H9 (cell line): ENCODE results near the gene C16orf95. TPM values are rescaled to one million over a fixed set of nuclear protein-coding genes. Genes with fewer than 3 reads are reported as not detected.

Experiments used
- DNase-seq: peaks from one replicate; pipeline ENCODE4 v3.0.0-alpha.2; 2017
- H2AFZ ChIP-seq: one replicate; pipeline ENCODE4 v1.6.1; 2013; ENCODE audit warnings: mild to moderate bottlenecking, low read length, control low read depth, moderate library complexity
- H2AK5ac ChIP-seq: 2 replicates; pipeline ENCODE4 v1.6.1; 2013; ENCODE audit warnings: low read length, control low read depth, mixed read lengths; ENCODE audit not compliant: insufficient read length
- H2BK120ac ChIP-seq: one replicate; pipeline ENCODE4 v1.6.1; 2013; ENCODE audit warnings: low read depth, mild to moderate bottlenecking, low read length, control low read depth, inconsistent platforms; ENCODE audit not compliant: poor library complexity, severe bottlenecking
- H2BK12ac ChIP-seq: 2 replicates; pipeline ENCODE4 v1.6.1; 2013; ENCODE audit warnings: low read length, control low read depth, mixed read lengths, low read depth; ENCODE audit not compliant: insufficient read length
- H2BK15ac ChIP-seq: 2 replicates; pipeline ENCODE4 v1.6.1; 2013; ENCODE audit warnings: low read depth, low read length, control low read depth
- H2BK20ac ChIP-seq: one replicate; pipeline ENCODE4 v1.6.1; 2013; ENCODE audit warnings: low read depth, mild to moderate bottlenecking, low read length, control low read depth, inconsistent platforms; ENCODE audit not compliant: poor library complexity, severe bottlenecking
- H2BK5ac ChIP-seq: 2 replicates; pipeline ENCODE4 v1.6.1; 2013; ENCODE audit warnings: low read length, control low read depth, mixed read lengths; ENCODE audit not compliant: insufficient read length
- H3K14ac ChIP-seq: 2 replicates; pipeline ENCODE4 v1.6.1; 2013; ENCODE audit warnings: low read length, control low read depth; ENCODE audit not compliant: insufficient read depth
- H3K18ac ChIP-seq: 2 replicates; pipeline ENCODE4 v1.6.1; 2013; ENCODE audit warnings: low read depth, mild to moderate bottlenecking, mixed read lengths, low read length, control low read depth; ENCODE audit not compliant: insufficient read length
- H3K23ac ChIP-seq: 2 replicates; pipeline ENCODE4 v1.6.1; 2013; ENCODE audit warnings: low read length, control low read depth, mixed read lengths, low read depth; ENCODE audit not compliant: insufficient read length
- H3K23me2 ChIP-seq: 2 replicates; pipeline ENCODE4 v1.6.1; 2013; ENCODE audit warnings: low read depth, mild to moderate bottlenecking, mixed read lengths, low read length, control low read depth; ENCODE audit not compliant: insufficient read length, poor library complexity, severe bottlenecking
- H3K27ac ChIP-seq: 2 replicates; pipeline ENCODE4 v1.5.1; 2013; ENCODE audit warnings: low read length, control low read depth, mixed read lengths, low read depth; ENCODE audit not compliant: insufficient read length
- H3K27me3 ChIP-seq: 2 replicates; pipeline ENCODE4 v1.6.1; 2013; ENCODE audit warnings: low read length, control low read depth, inconsistent platforms; ENCODE audit not compliant: insufficient read depth
- H3K4ac ChIP-seq: 2 replicates; pipeline ENCODE4 v1.6.1; 2013; ENCODE audit warnings: low read depth, mild to moderate bottlenecking, control low read depth, inconsistent platforms, low read length, moderate library complexity
- H3K4me1 ChIP-seq: 2 replicates; pipeline ENCODE4 v1.6.1; 2013; ENCODE audit warnings: low read length, control low read depth, inconsistent platforms; ENCODE audit not compliant: insufficient read depth
- H3K4me2 ChIP-seq: 2 replicates; pipeline ENCODE4 v1.6.1; 2013; ENCODE audit warnings: low read length, control low read depth, mixed read lengths; ENCODE audit not compliant: insufficient read length, insufficient read depth
- H3K56ac ChIP-seq: 2 replicates; pipeline ENCODE4 v1.6.1; 2013; ENCODE audit warnings: low read depth, mild to moderate bottlenecking, mixed read lengths, low read length, control low read depth; ENCODE audit not compliant: insufficient read length
- H3K79me1 ChIP-seq: 2 replicates; pipeline ENCODE4 v1.6.1; 2013; ENCODE audit warnings: low read depth, mild to moderate bottlenecking, moderate library complexity, low read length, control low read depth, inconsistent platforms; ENCODE audit not compliant: insufficient read depth, poor library complexity, severe bottlenecking
- H3K79me2 ChIP-seq: 2 replicates; pipeline ENCODE4 v1.6.1; 2013; ENCODE audit warnings: low read length, control low read depth, inconsistent platforms; ENCODE audit not compliant: insufficient read depth
- H3K9ac ChIP-seq: 2 replicates; pipeline ENCODE4 v1.6.1; 2013; ENCODE audit warnings: low read length, control low read depth, mixed read lengths; ENCODE audit not compliant: insufficient read length; ENCODE audit errors: extremely low read depth
- H3K9me3 ChIP-seq: one replicate; pipeline ENCODE4 v1.6.1; 2013; ENCODE audit warnings: low read depth, low read length, inconsistent platforms; ENCODE audit not compliant: control insufficient read depth
- H3T11ph ChIP-seq: one replicate; pipeline ENCODE4 v1.6.1; 2013; ENCODE audit warnings: mild to moderate bottlenecking, low read length, control low read depth, inconsistent platforms
- H4K20me1 ChIP-seq: one replicate; pipeline ENCODE4 v1.6.1; 2013; ENCODE audit not compliant: control insufficient read depth, insufficient read length, insufficient read depth
- H4K5ac ChIP-seq: 2 replicates; pipeline ENCODE4 v1.6.1; 2013; ENCODE audit warnings: low read depth, mild to moderate bottlenecking, mixed read lengths, low read length, control low read depth; ENCODE audit not compliant: insufficient read length
- H4K8ac ChIP-seq: replicated peaks from 2 replicates; pipeline ENCODE4 v1.6.1; 2013; ENCODE audit warnings: low read length, control low read depth, mixed read lengths, low read depth; ENCODE audit not compliant: insufficient read length
- H4K91ac ChIP-seq: 2 replicates; pipeline ENCODE4 v1.6.1; 2013; ENCODE audit warnings: low read depth, mild to moderate bottlenecking, moderate library complexity, mixed read lengths, low read length, control low read depth; ENCODE audit not compliant: insufficient read length
- H3K27ac Mint-ChIP-seq, 3 experiments: 2 replicates in 2 of 3; 3 replicates in 1 of 3; pipeline ENCODE4 v1.8.0; 2020 to 2021; ENCODE audit warnings: mixed read lengths in 3 of 3, mild to moderate bottlenecking in 1 of 3, moderate library complexity in 1 of 3
- H3K27me3 Mint-ChIP-seq: 2 replicates; pipeline ENCODE4 v1.8.0; 2021; ENCODE audit warnings: low read depth, mild to moderate bottlenecking, moderate library complexity, mixed read lengths
- H3K36me3 Mint-ChIP-seq, 3 experiments: 2 replicates in 2 of 3; 3 replicates in 1 of 3; pipeline ENCODE4 v1.8.0; 2020 to 2021; ENCODE audit warnings: low read depth in 3 of 3, mixed read lengths in 3 of 3; ENCODE audit not compliant: insufficient read depth in 1 of 3
- H3K4me1 Mint-ChIP-seq, 2 experiments: 2 replicates each; pipeline ENCODE4 v1.8.0; 2020; ENCODE audit warnings: mixed read lengths in 2 of 2
- H3K4me3 Mint-ChIP-seq, 2 experiments: 2 replicates in 1 of 2; 3 replicates in 1 of 2; pipeline ENCODE4 v1.8.0; 2020 to 2021; ENCODE audit warnings: mild to moderate bottlenecking in 2 of 2, mixed read lengths in 2 of 2, moderate library complexity in 1 of 2
- H3K9me3 Mint-ChIP-seq, 2 experiments: 2 replicates in 1 of 2; 3 replicates in 1 of 2; pipeline ENCODE4 v1.8.0; 2020; ENCODE audit warnings: mild to moderate bottlenecking in 2 of 2, mixed read lengths in 2 of 2, moderate library complexity in 1 of 2
- CTCF ChIP-seq: fragments of 200-600 bp; sonication (generic); conservative IDR thresholded peaks from 3 replicates; pipeline ENCODE4 v1.8.0; 2021; ENCODE audit warnings: antibody characterized with exemption, mild to moderate bottlenecking
- WGBS: extraction: QIAGEN DNeasy Blood & Tissue Kit; methylation state at CpG from one replicate; pipeline ENCODE4 v1.1.7; 2013; ENCODE audit warnings: missing lambda C conversion rate, low lambda C conversion rate, mixed read lengths; ENCODE audit not compliant: insufficient read length; ENCODE audit errors: extremely low coverage; 5-methylcytosine and 5-hydroxymethylcytosine counted together
- total RNA-seq: library from RNA; stranded (reverse); gene quantifications from 2 replicates; pipeline ENCODE4 v1.2.1, GENCODE V29; 2021

C16orf95 gene
- total RNA-seq, 1 experiment from 2014 or later: 5.6 TPM

GRCh38 chr16:87254734-87255133, 62.5 kb downstream of the C16orf95 start:
- no peak overlapping the region for H2AK5ac ChIP-seq
- H2BK15ac ChIP-seq: no peak overlapping the region
- no peak overlapping the region for H2BK120ac ChIP-seq
- H3K9ac ChIP-seq: no peak overlapping the region
- no peak overlapping the region for H3K18ac ChIP-seq
- no peak overlapping the region for H3K23ac ChIP-seq
- H3K4ac ChIP-seq: no peak overlapping the region
- no peak overlapping the region for H2AFZ ChIP-seq
- H4K5ac ChIP-seq: no peak overlapping the region
- H3K27ac ChIP-seq: no peak overlapping the region
- Mint-ChIP-seq H3K4me1 (peaks cover 0 to 4% of the 10 kb centered on the region in 2 experiments; a peak in 1 of 4 replicates), H3K4me3 (no peak overlapping the region), H3K36me3 (no peaks in the 10 kb centered on the region), H3K27ac (no peak overlapping the region), H3K27me3 (peaks cover 5% of the 10 kb centered on the region; the same call in 1 of the 2 replicates), H3K9me3 (no peaks in the 10 kb centered on the region)
- no peak for DNase-seq
- H4K20me1 ChIP-seq: no peaks in the 10 kb centered on the region
- TF ChIP-seq CTCF: no peak
- H2BK5ac ChIP-seq: no peak overlapping the region
- H3K27me3 ChIP-seq: no peaks in the 10 kb centered on the region
- no peaks in the 10 kb centered on the region for H3K79me1 ChIP-seq
- no peak overlapping the region for H2BK12ac ChIP-seq
- H3K4me2 ChIP-seq: no peak overlapping the region
- no peaks in the 10 kb centered on the region for H3K9me3 ChIP-seq
- no peak overlapping the region for H2BK20ac ChIP-seq
- no CpG with 5 or more reads among the region's 9 CpGs for WGBS
- no peak overlapping the region for H3K56ac ChIP-seq
- no peak overlapping the region for H4K91ac ChIP-seq
- no peaks in the 10 kb centered on the region for H3K79me2 ChIP-seq
- H3K14ac ChIP-seq: no peak overlapping the region
- H3T11ph ChIP-seq: no peak overlapping the region
- no peaks in the 10 kb centered on the region for H3K23me2 ChIP-seq
- no peaks in the 10 kb centered on the region for H3K4me1 ChIP-seq
- H4K8ac ChIP-seq: no peak overlapping the region
